ENCODE data around the gene GNG8.

DNA sequence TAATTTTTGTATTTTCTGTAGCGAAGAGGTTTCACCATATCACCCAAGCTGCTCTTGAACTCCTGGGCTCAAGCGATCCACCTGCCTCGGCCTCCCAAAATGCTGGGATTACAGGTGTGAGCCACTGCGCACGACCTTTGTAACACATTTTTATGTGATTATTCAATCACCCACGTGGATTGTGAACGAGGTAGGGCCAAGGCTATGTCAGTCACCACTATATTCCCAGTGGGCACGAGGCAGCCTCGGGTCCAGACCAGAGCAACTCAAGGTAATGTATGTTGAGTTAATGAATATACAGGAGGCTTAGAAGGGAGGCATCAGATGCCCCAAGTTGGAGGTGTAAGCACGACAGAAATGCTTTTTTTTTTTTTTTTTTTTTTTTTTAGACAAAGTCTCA is 20.0 kb downstream of the GNG8 start:
- TF ChIP-seq, protein P1, sequence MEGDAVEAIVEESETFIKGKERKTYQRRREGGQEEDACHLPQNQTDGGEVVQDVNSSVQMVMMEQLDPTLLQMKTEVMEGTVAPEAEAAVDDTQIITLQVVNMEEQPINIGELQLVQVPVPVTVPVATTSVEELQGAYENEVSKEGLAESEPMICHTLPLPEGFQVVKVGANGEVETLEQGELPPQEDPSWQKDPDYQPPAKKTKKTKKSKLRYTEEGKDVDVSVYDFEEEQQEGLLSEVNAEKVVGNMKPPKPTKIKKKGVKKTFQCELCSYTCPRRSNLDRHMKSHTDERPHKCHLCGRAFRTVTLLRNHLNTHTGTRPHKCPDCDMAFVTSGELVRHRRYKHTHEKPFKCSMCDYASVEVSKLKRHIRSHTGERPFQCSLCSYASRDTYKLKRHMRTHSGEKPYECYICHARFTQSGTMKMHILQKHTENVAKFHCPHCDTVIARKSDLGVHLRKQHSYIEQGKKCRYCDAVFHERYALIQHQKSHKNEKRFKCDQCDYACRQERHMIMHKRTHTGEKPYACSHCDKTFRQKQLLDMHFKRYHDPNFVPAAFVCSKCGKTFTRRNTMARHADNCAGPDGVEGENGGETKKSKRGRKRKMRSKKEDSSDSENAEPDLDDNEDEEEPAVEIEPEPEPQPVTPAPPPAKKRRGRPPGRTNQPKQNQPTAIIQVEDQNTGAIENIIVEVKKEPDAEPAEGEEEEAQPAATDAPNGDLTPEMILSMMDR (IDR thresholded peaks at IDR 0.05) = no peak
- TF ChIP-seq EZH2 (IDR thresholded peaks at IDR 0.05; ENCODE audit: borderline replicate concordance, insufficient read depth, low read depth, low read length, poor library complexity, severe bottlenecking) = no peak

Data from B cell (primary cell).